Testis (tissue), 3 donors: ENCODE measurements around the gene TACSTD2. TPM values are rescaled to one million over a fixed set of nuclear protein-coding genes. Genes with fewer than 3 reads are reported as not detected.

Experiments used
- DNase-seq: peaks from one replicate; pipeline ENCODE4 v3.0.0-alpha.2; 2019
- H3K27ac ChIP-seq, 2 donors: fragments of 200-600 bp; sonication (generic); one replicate each; pipeline ENCODE4 v1.5.1; 2019
- H3K27me3 ChIP-seq: fragments of 200-600 bp; sonication (generic); one replicate; pipeline ENCODE4 v1.5.1; 2019
- H3K36me3 ChIP-seq: fragments of 200-600 bp; sonication (generic); one replicate; pipeline ENCODE4 v1.5.1; 2017; ENCODE audit warnings: low read depth; ENCODE audit errors: missing control alignments
- H3K4me1 ChIP-seq: fragments of 200-600 bp; sonication (generic); one replicate; pipeline ENCODE4 v1.5.1; 2019
- H3K4me3 ChIP-seq, 2 donors: fragments of 200-600 bp; sonication (generic); one replicate each; pipeline ENCODE4 v1.5.1; 2017 to 2019
- H3K9me3 ChIP-seq: fragments of 200-600 bp; sonication (generic); one replicate; pipeline ENCODE4 v1.5.1; 2017
- POLR2A ChIP-seq: fragments of 450-650 bp; IDR thresholded peaks from one replicate; pipeline ENCODE4 v1.6.1; 2017; ENCODE audit warnings: antibody characterized with exemption, mild to moderate bottlenecking, moderate library complexity
- WGBS, 2 donors: methylation state at CpG; one replicate each; pipeline ENCODE4 v1.1.5; 2018; 5-methylcytosine and 5-hydroxymethylcytosine counted together
- intact Hi-C: fragments of 100-400 bp; cut with DNase I; formaldehyde crosslinking; loops from one replicate; pipeline ENCODE4 v1.15.1; 2023; ENCODE audit warnings: low total_unique reads
- polyA plus RNA-seq: library from polyadenylated mRNA; stranded (reverse); fragments of 350-450 nt; fragmentation: Illumina TruSeq; extraction: RNeasy Lipid Tissue Mini Kit (QIAGEN cat#74804); gene quantifications from one replicate; pipeline ENCODE4 v1.2.3, GENCODE V29; 2014; ENCODE audit warnings: low read depth, low replicate concordance; ENCODE audit not compliant: insufficient read depth
- total RNA-seq, 2 donors: library from RNA; depleted of rRNA; stranded (reverse); fragments of >200 nt; gene quantifications; one replicate each; pipeline ENCODE4 v1.2.3, GENCODE V29; 2016
- TF ChIP-seq, protein P1 (sequence below), 3 experiments: fragments of 450-650 bp in 2 of 3; fragments of 200-600 bp in 1 of 3; sonication (generic) in 1 of 3; IDR thresholded peaks; one replicate each; pipeline ENCODE4 v1.5.1; 2016 to 2019; ENCODE audit warnings: antibody characterized with exemption in 3 of 3, mild to moderate bottlenecking in 2 of 3, moderate library complexity in 1 of 3

TACSTD2 gene
- total and polyA plus RNA-seq, 3 donors from 2014 or later = 0.87 to 1.2 (median 0.93) TPM

- Histone ChIP-seq H3K4me3 (no peak overlapping the region), H3K9me3 (no peaks in the 10 kb centered on the region), H3K4me1 (no peaks in the 10 kb centered on the region), H3K27ac (no peak overlapping the region), H3K36me3 (no peaks in the 10 kb centered on the region), H3K27me3 (no peaks in the 10 kb centered on the region)
- TF ChIP-seq, protein P1, sequence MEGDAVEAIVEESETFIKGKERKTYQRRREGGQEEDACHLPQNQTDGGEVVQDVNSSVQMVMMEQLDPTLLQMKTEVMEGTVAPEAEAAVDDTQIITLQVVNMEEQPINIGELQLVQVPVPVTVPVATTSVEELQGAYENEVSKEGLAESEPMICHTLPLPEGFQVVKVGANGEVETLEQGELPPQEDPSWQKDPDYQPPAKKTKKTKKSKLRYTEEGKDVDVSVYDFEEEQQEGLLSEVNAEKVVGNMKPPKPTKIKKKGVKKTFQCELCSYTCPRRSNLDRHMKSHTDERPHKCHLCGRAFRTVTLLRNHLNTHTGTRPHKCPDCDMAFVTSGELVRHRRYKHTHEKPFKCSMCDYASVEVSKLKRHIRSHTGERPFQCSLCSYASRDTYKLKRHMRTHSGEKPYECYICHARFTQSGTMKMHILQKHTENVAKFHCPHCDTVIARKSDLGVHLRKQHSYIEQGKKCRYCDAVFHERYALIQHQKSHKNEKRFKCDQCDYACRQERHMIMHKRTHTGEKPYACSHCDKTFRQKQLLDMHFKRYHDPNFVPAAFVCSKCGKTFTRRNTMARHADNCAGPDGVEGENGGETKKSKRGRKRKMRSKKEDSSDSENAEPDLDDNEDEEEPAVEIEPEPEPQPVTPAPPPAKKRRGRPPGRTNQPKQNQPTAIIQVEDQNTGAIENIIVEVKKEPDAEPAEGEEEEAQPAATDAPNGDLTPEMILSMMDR (IDR thresholded peaks at IDR 0.05) = no peak
- no peak for TF ChIP-seq POLR2A
- intact Hi-C loops = no loop called here
- no peak for DNase-seq
Measured at GRCh38 chr1:58590019-58590418, 13.0 kb upstream of the TACSTD2 start.

DNA sequence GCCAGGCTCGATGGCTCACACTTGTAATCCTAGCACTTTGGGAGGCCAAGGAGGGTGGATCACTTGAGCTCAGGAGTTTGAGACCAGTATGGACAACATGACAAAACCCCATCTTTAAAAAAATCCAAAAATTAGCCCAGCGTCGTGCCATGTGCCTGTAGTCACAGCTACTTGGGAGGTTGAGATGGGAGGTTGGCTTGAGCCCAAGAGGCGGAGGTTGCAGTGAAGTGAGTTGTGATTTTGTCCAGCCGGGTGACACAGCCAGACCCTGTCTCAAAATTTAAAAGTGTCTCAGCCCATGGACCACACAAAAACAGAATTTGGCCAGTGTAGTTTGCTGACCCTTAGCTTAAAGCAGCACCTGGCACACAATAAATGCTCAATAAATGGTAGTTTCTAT is 11.3 kb upstream of the TACSTD2 start:
- WGBS, 2 donors = 86 to 88% methylated on average over 5 of the region's 5 CpGs
- Histone ChIP-seq H3K4me1 (peaks cover 3% of the 10 kb centered on the region), H3K36me3 (no peaks in the 10 kb centered on the region), H3K4me3 (no peak overlapping the region), H3K27ac (no peak overlapping the region), H3K27me3 (no peaks in the 10 kb centered on the region), H3K9me3 (no peaks in the 10 kb centered on the region)
- intact Hi-C loops = no loop called here
- DNase-seq = no peak
- TF ChIP-seq POLR2A = no peak
- TF ChIP-seq, protein P1 (IDR thresholded peaks at IDR 0.05) = no peak

- peaks cover 3% of the 10 kb centered on the region for H3K4me1 ChIP-seq
- no peak overlapping the region for H3K27ac ChIP-seq
- WGBS, 2 donors = 91 to 96% methylated on average over 2 of the region's 2 CpGs
- TF ChIP-seq, protein P1 (IDR thresholded peaks at IDR 0.05) = no peak
- TF ChIP-seq POLR2A = no peak
- no peaks in the 10 kb centered on the region for H3K9me3 ChIP-seq
- H3K4me3 ChIP-seq = no peak overlapping the region
- DNase-seq = no peak
- H3K27me3 ChIP-seq = no peaks in the 10 kb centered on the region
- H3K36me3 ChIP-seq = no peaks in the 10 kb centered on the region
- intact Hi-C loops = no loop called here
Measured at GRCh38 chr1:58587667-58588066, 10.6 kb upstream of the TACSTD2 start.

DNA sequence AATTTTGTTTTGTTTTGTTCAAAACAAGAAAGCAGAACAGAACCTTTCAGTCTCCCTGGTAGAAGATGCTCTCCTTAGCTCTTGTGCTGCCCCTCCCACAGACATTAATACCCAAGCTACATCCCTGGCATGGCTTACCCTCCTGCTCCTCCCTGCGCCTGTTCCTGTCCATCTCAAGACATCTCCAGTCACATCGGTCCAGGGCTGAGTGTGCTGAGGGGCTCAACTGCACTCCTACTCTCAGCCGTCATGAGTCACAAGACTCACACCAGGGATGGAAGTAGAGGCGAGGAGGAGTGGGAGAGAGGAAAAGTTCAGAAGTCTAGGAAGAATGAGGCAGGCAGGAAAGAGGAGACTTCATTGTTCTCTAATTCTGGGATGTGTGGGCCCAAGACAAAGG is 9.2 kb upstream of the TACSTD2 start:
- DNase-seq = no peak
- H3K27me3 ChIP-seq = no peaks in the 10 kb centered on the region
- peaks cover 3% of the 10 kb centered on the region for H3K4me1 ChIP-seq
- 80 to 86% methylated on average over 4 of the region's 4 CpGs for WGBS, 2 donors
- no peak overlapping the region for H3K4me3 ChIP-seq
- H3K27ac ChIP-seq = no peak overlapping the region
- intact Hi-C loops = no loop called here
- no peaks in the 10 kb centered on the region for H3K36me3 ChIP-seq
- H3K9me3 ChIP-seq = no peaks in the 10 kb centered on the region
- TF ChIP-seq, protein P1 (IDR thresholded peaks at IDR 0.05) = no peak
- no peak for TF ChIP-seq POLR2A

- DNase-seq = no peak
- Histone ChIP-seq H3K27me3 (no peaks in the 10 kb centered on the region), H3K9me3 (no peaks in the 10 kb centered on the region), H3K4me1 (peaks cover 3% of the 10 kb centered on the region), H3K27ac (no peak overlapping the region), H3K4me3 (no peak overlapping the region), H3K36me3 (no peaks in the 10 kb centered on the region)
- WGBS, 2 donors = 72 to 82% methylated on average over 3 of the region's 3 CpGs
- intact Hi-C loops = no loop called here
- TF ChIP-seq, protein P1 (IDR thresholded peaks at IDR 0.05) = no peak
- TF ChIP-seq POLR2A = no peak
Measured at GRCh38 chr1:58585581-58586151, 8.6 kb upstream of the TACSTD2 start.
